Hepatocyte (in vitro differentiated cells): ENCODE results near the gene GMNN. TPM values are rescaled to one million over a fixed set of nuclear protein-coding genes. Genes with fewer than 3 reads are reported as not detected.

Experiments
- DNase-seq: peaks from one replicate; pipeline ENCODE4 v3.0.0-alpha.2; 2016; ENCODE audit warnings: low spot score
- H2AFZ ChIP-seq: fragments of 200-600 bp; sonication (generic); 2 replicates; pipeline ENCODE4 v1.6.0; 2016; ENCODE audit warnings: antibody characterized with exemption, mild to moderate bottlenecking
- H3K27ac ChIP-seq: fragments of 200-600 bp; sonication (generic); 2 replicates; pipeline ENCODE4 v1.5.1; 2016; ENCODE audit warnings: mild to moderate bottlenecking
- H3K27me3 ChIP-seq: fragments of 200-600 bp; sonication (generic); 2 replicates; pipeline ENCODE4 v1.6.1; 2016
- H3K36me3 ChIP-seq: fragments of 200-600 bp; sonication (generic); replicated peaks from 2 replicates; pipeline ENCODE4 v1.5.1; 2016; ENCODE audit warnings: low read depth; ENCODE audit not compliant: insufficient read depth
- H3K4me1 ChIP-seq: fragments of 200-600 bp; sonication (generic); 2 replicates; pipeline ENCODE4 v1.5.1; 2016; ENCODE audit warnings: mild to moderate bottlenecking, moderate library complexity; ENCODE audit not compliant: insufficient read depth
- H3K4me2 ChIP-seq: fragments of 200-600 bp; sonication (generic); 2 replicates; pipeline ENCODE4 v1.6.0; 2016
- H3K4me3 ChIP-seq: fragments of 200-600 bp; sonication (generic); 2 replicates; pipeline ENCODE4 v1.5.1; 2016; ENCODE audit warnings: mild to moderate bottlenecking
- H3K79me2 ChIP-seq: fragments of 200-600 bp; sonication (generic); 2 replicates; pipeline ENCODE4 v1.6.0; 2017; ENCODE audit warnings: mild to moderate bottlenecking
- H3K9me2 ChIP-seq: fragments of 200-600 bp; sonication (generic); replicated peaks from 2 replicates; pipeline ENCODE4 v1.6.0; 2017; ENCODE audit warnings: mild to moderate bottlenecking; ENCODE audit not compliant: insufficient read depth
- H3K9me3 ChIP-seq: fragments of 200-600 bp; sonication (generic); 2 replicates; pipeline ENCODE4 v1.5.1; 2016; ENCODE audit warnings: low read depth, mild to moderate bottlenecking
- H4K20me1 ChIP-seq: fragments of 200-600 bp; sonication (generic); 2 replicates; pipeline ENCODE4 v1.6.0; 2016; ENCODE audit warnings: mild to moderate bottlenecking; ENCODE audit not compliant: insufficient read depth, poor library complexity, severe bottlenecking
- EZH2 ChIP-seq: fragments of 200-600 bp; sonication (generic); IDR thresholded peaks from 2 replicates; pipeline ENCODE4 v1.6.1; 2016; ENCODE audit warnings: antibody characterized with exemption, mild to moderate bottlenecking, borderline replicate concordance
- EZH2phosphoT487 ChIP-seq: fragments of 200-600 bp; sonication (generic); IDR thresholded peaks from one replicate; pipeline ENCODE4 v1.6.1; 2018; ENCODE audit warnings: antibody characterized with exemption, mild to moderate bottlenecking, low read depth, moderate library complexity; ENCODE audit not compliant: unreplicated experiment, severe bottlenecking
- WGBS: methylation state at CpG from one replicate; pipeline ENCODE4 v1.1.6; 2016; ENCODE audit warnings: low lambda C conversion rate; ENCODE audit errors: missing lambda C conversion rate; 5-methylcytosine and 5-hydroxymethylcytosine counted together
- polyA plus RNA-seq: library from polyadenylated mRNA; unstranded; fragments of >200 nt; fragmentation: Nextera tagmentation; extraction: Ambion mirVana; gene quantifications from 2 replicates; pipeline ENCODE4 v1.2.1, GENCODE V29; 2016
- total RNA-seq: library from RNA; depleted of rRNA; stranded (reverse); fragments of >200 nt; gene quantifications from 2 replicates; pipeline ENCODE4 v1.2.3, GENCODE V29; 2014
- TF ChIP-seq, protein P1 (sequence below): fragments of 200-600 bp; sonication (generic); IDR thresholded peaks from 2 replicates; pipeline ENCODE4 v1.5.1; 2016; ENCODE audit warnings: antibody characterized with exemption, mild to moderate bottlenecking; ENCODE audit not compliant: poor library complexity

The GMNN gene
- total and polyA plus RNA-seq, 2 experiments from 2014 or later = 65.3 to 73.1 TPM

DNA sequence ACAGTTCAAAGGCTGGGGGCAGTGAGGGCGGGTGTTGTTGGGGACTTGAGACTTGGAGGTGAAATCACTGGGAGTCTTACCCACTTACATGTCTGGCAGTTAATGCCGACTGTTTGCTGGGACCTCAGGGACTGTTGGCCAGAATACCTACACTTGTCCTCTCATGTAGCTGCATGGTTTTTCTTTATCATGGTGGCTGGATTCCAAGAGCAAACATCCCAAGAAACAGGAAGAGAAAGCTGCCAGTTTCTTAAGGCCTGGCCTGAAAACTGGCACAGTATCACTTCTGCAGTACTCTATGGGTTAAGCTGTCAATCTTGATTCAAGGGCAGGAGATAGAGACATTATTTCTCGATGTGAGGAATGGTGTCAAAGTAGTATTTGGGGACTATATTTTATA, 36.0 kb upstream of the GMNN start:
- Histone ChIP-seq H3K4me1 (peaks cover 5% of the 10 kb centered on the region), H3K79me2 (no peaks in the 10 kb centered on the region), H3K9me2 (no peaks in the 10 kb centered on the region), H3K27ac (no peak overlapping the region), H3K36me3 (no peaks in the 10 kb centered on the region), H2AFZ (no peak overlapping the region), H3K4me2 (no peak overlapping the region), H4K20me1 (no peaks in the 10 kb centered on the region), H3K9me3 (no peaks in the 10 kb centered on the region), H3K27me3 (no peaks in the 10 kb centered on the region), H3K4me3 (no peak overlapping the region)
- TF ChIP-seq, protein P1, sequence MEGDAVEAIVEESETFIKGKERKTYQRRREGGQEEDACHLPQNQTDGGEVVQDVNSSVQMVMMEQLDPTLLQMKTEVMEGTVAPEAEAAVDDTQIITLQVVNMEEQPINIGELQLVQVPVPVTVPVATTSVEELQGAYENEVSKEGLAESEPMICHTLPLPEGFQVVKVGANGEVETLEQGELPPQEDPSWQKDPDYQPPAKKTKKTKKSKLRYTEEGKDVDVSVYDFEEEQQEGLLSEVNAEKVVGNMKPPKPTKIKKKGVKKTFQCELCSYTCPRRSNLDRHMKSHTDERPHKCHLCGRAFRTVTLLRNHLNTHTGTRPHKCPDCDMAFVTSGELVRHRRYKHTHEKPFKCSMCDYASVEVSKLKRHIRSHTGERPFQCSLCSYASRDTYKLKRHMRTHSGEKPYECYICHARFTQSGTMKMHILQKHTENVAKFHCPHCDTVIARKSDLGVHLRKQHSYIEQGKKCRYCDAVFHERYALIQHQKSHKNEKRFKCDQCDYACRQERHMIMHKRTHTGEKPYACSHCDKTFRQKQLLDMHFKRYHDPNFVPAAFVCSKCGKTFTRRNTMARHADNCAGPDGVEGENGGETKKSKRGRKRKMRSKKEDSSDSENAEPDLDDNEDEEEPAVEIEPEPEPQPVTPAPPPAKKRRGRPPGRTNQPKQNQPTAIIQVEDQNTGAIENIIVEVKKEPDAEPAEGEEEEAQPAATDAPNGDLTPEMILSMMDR = no peak
- TF ChIP-seq EZH2 (no peak), EZH2phosphoT487 (no peak)
- no peak for DNase-seq
- WGBS = 90% methylated on average over 3 of the region's 3 CpGs

DNA sequence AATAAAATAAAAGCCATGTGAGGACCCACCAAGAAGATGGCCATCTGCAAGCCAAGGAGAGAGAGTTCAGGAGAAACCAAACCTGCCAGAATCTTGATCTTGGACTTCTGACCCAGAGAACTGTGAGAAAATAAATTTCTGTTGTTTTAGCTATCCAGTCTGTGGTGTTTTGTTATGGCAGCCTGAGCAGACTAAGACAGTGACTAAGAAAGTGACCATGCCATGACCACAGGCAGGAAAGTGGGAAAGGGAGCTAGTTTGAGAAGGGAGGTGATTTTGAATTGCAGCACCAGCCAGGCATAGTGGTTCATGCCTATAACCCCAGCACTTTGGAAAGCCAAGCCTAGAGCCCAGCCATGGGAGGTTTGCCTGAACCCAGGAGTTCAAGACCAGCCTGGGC, 33.9 kb upstream of the GMNN start:
- Histone ChIP-seq H3K9me3 (no peaks in the 10 kb centered on the region), H3K79me2 (no peaks in the 10 kb centered on the region), H3K27me3 (no peaks in the 10 kb centered on the region), H3K27ac (no peak overlapping the region), H3K36me3 (no peaks in the 10 kb centered on the region), H3K4me1 (peaks cover 5% of the 10 kb centered on the region), H3K4me2 (no peak overlapping the region), H2AFZ (no peak overlapping the region), H4K20me1 (no peaks in the 10 kb centered on the region), H3K9me2 (no peaks in the 10 kb centered on the region), H3K4me3 (no peak overlapping the region)
- TF ChIP-seq EZH2phosphoT487 (no peak), EZH2 (no peak)
- TF ChIP-seq, protein P1 = no peak
- no peak for DNase-seq

DNA sequence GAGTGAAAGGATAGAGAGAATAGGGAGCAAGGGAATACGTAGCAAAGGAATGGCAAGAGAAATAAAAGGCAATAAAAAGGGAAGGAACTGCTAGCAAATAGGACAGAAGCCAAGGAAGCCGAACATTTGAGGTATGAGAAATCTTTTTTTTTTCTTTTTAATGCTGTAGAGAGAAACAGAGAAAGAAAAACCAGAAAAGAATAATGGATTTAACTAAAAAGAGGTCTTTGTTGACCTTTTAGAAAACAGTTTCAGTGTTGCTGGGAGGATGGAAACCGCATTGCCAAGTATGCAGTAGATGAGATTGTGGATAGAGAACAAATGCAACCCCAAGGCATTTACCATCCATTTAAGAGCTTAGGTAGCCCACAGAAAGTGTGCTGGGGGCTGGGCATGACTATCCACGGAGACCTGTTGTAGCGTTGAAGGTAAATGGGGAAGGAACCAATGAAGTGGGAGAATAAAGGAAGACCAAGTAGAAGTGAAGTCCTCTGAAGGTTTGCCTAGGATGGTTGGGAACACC, 32.5 kb upstream of the GMNN start:
- 96% methylated on average over 5 of the region's 5 CpGs for WGBS
- H3K27ac ChIP-seq = peak overlapping the region; percentile 91
- no peaks in the 10 kb centered on the region for H3K9me2 ChIP-seq
- H2AFZ ChIP-seq = no peak overlapping the region
- H3K9me3 ChIP-seq = no peaks in the 10 kb centered on the region
- H3K27me3 ChIP-seq = no peaks in the 10 kb centered on the region
- H3K36me3 ChIP-seq = no peaks in the 10 kb centered on the region
- no peak overlapping the region for H3K4me2 ChIP-seq
- no peaks in the 10 kb centered on the region for H3K79me2 ChIP-seq
- H4K20me1 ChIP-seq = no peaks in the 10 kb centered on the region
- DNase-seq = no peak
- TF ChIP-seq EZH2phosphoT487 (no peak), EZH2 (no peak)
- TF ChIP-seq, protein P1 = no peak
- H3K4me1 ChIP-seq = no peaks in the 10 kb centered on the region
- no peak overlapping the region for H3K4me3 ChIP-seq
